Hepatocyte (in vitro differentiated cells): ENCODE data around the gene JOSD2. TPM values are rescaled to one million over a fixed set of nuclear protein-coding genes. Genes with fewer than 3 reads are reported as not detected.

Experiments
- DNase-seq: peaks from one replicate; pipeline ENCODE4 v3.0.0-alpha.2; 2016; ENCODE audit warnings: low spot score
- H2AFZ ChIP-seq: fragments of 200-600 bp; sonication (generic); 2 replicates; pipeline ENCODE4 v1.6.0; 2016; ENCODE audit warnings: antibody characterized with exemption, mild to moderate bottlenecking
- H3K27ac ChIP-seq: fragments of 200-600 bp; sonication (generic); 2 replicates; pipeline ENCODE4 v1.5.1; 2016; ENCODE audit warnings: mild to moderate bottlenecking
- H3K27me3 ChIP-seq: fragments of 200-600 bp; sonication (generic); 2 replicates; pipeline ENCODE4 v1.6.1; 2016
- H3K36me3 ChIP-seq: fragments of 200-600 bp; sonication (generic); replicated peaks from 2 replicates; pipeline ENCODE4 v1.5.1; 2016; ENCODE audit warnings: low read depth; ENCODE audit not compliant: insufficient read depth
- H3K4me1 ChIP-seq: fragments of 200-600 bp; sonication (generic); 2 replicates; pipeline ENCODE4 v1.5.1; 2016; ENCODE audit warnings: mild to moderate bottlenecking, moderate library complexity; ENCODE audit not compliant: insufficient read depth
- H3K4me2 ChIP-seq: fragments of 200-600 bp; sonication (generic); 2 replicates; pipeline ENCODE4 v1.6.0; 2016
- H3K4me3 ChIP-seq: fragments of 200-600 bp; sonication (generic); 2 replicates; pipeline ENCODE4 v1.5.1; 2016; ENCODE audit warnings: mild to moderate bottlenecking
- H3K79me2 ChIP-seq: fragments of 200-600 bp; sonication (generic); 2 replicates; pipeline ENCODE4 v1.6.0; 2017; ENCODE audit warnings: mild to moderate bottlenecking
- H3K9me2 ChIP-seq: fragments of 200-600 bp; sonication (generic); replicated peaks from 2 replicates; pipeline ENCODE4 v1.6.0; 2017; ENCODE audit warnings: mild to moderate bottlenecking; ENCODE audit not compliant: insufficient read depth
- H3K9me3 ChIP-seq: fragments of 200-600 bp; sonication (generic); 2 replicates; pipeline ENCODE4 v1.5.1; 2016; ENCODE audit warnings: low read depth, mild to moderate bottlenecking
- H4K20me1 ChIP-seq: fragments of 200-600 bp; sonication (generic); 2 replicates; pipeline ENCODE4 v1.6.0; 2016; ENCODE audit warnings: mild to moderate bottlenecking; ENCODE audit not compliant: insufficient read depth, poor library complexity, severe bottlenecking
- EZH2 ChIP-seq: fragments of 200-600 bp; sonication (generic); IDR thresholded peaks from 2 replicates; pipeline ENCODE4 v1.6.1; 2016; ENCODE audit warnings: antibody characterized with exemption, mild to moderate bottlenecking, borderline replicate concordance
- EZH2phosphoT487 ChIP-seq: fragments of 200-600 bp; sonication (generic); IDR thresholded peaks from one replicate; pipeline ENCODE4 v1.6.1; 2018; ENCODE audit warnings: antibody characterized with exemption, mild to moderate bottlenecking, low read depth, moderate library complexity; ENCODE audit not compliant: unreplicated experiment, severe bottlenecking
- WGBS: methylation state at CpG from one replicate; pipeline ENCODE4 v1.1.6; 2016; ENCODE audit warnings: low lambda C conversion rate; ENCODE audit errors: missing lambda C conversion rate; 5-methylcytosine and 5-hydroxymethylcytosine counted together
- polyA plus RNA-seq: library from polyadenylated mRNA; unstranded; fragments of >200 nt; fragmentation: Nextera tagmentation; extraction: Ambion mirVana; gene quantifications from 2 replicates; pipeline ENCODE4 v1.2.1, GENCODE V29; 2016
- total RNA-seq: library from RNA; depleted of rRNA; stranded (reverse); fragments of >200 nt; gene quantifications from 2 replicates; pipeline ENCODE4 v1.2.3, GENCODE V29; 2014
- TF ChIP-seq, protein P1 (sequence below): fragments of 200-600 bp; sonication (generic); IDR thresholded peaks from 2 replicates; pipeline ENCODE4 v1.5.1; 2016; ENCODE audit warnings: antibody characterized with exemption, mild to moderate bottlenecking; ENCODE audit not compliant: poor library complexity

JOSD2 gene, protein sequence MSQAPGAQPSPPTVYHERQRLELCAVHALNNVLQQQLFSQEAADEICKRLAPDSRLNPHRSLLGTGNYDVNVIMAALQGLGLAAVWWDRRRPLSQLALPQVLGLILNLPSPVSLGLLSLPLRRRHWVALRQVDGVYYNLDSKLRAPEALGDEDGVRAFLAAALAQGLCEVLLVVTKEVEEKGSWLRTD
- 19.0 and 28.1 TPM in 2 replicates for total RNA-seq
- polyA plus RNA-seq, result 81.8 and 82.9 TPM in 2 replicates

DNA sequence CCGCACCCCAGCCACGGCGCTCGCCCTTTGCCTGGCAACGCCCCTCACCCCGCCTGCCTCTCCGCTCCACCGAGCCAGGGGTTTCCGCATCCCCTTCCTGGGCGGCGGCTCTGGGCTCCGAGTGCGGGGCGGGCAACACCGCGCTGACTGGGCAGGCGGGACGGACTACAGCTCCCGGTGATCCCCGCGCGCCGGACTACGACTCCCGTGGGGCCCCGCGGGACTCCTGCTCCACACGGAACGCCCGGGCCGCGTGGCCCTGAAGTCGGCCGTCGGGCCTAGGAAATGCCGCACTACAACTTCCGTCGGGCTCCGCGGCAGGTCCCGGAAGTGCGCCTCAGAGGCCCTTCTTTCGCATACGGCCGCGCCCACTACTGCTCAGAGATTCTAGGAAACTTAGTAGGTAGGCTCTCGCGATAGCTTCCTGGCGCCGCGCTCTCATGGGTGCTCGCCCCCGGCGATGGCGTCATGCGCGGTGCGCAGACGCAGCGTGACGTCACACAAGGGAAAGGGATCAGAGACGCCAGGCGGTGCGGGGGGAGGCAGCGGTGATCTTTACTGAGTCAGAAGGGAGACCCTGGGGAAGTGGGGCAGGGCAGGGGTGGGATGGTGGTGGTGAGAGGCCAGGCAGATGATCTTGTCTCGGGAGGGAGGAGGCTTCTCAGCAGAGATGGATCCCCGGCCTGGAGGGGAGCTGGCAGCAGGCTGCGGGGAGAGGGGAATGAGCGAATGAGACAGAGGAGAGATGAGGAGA lies at the start of gene JOSD2:
Gene JOSD2, minus strand, starts transcription at position 123 of the 754 bp plus-strand sequence. CDS start 760 bp downstream, outside the sequence.
- Histone ChIP-seq H4K20me1 (no peaks in the 10 kb centered on the region), H3K27ac (peak within 1 kb of the TSS; percentile 76), H3K36me3 (no peaks in the 10 kb centered on the region), H2AFZ (peak within 1 kb of the TSS; percentile 47), H3K4me2 (peak within 1 kb of the TSS; percentile 84), H3K9me2 (no peaks in the 10 kb centered on the region), H3K79me2 (no peaks in the 10 kb centered on the region), H3K4me1 (peaks cover 5% of the 10 kb centered on the region), H3K27me3 (no peaks in the 10 kb centered on the region), H3K4me3 (peak within 1 kb of the TSS; percentile 17), H3K9me3 (no peaks in the 10 kb centered on the region)
- TF ChIP-seq, protein P1, sequence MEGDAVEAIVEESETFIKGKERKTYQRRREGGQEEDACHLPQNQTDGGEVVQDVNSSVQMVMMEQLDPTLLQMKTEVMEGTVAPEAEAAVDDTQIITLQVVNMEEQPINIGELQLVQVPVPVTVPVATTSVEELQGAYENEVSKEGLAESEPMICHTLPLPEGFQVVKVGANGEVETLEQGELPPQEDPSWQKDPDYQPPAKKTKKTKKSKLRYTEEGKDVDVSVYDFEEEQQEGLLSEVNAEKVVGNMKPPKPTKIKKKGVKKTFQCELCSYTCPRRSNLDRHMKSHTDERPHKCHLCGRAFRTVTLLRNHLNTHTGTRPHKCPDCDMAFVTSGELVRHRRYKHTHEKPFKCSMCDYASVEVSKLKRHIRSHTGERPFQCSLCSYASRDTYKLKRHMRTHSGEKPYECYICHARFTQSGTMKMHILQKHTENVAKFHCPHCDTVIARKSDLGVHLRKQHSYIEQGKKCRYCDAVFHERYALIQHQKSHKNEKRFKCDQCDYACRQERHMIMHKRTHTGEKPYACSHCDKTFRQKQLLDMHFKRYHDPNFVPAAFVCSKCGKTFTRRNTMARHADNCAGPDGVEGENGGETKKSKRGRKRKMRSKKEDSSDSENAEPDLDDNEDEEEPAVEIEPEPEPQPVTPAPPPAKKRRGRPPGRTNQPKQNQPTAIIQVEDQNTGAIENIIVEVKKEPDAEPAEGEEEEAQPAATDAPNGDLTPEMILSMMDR, result no peak
- TF ChIP-seq EZH2phosphoT487 (no peak), EZH2 (no peak)
- WGBS, result 1% methylated on average over 63 of the region's 69 CpGs
- peak; percentile 100 for DNase-seq

DNA sequence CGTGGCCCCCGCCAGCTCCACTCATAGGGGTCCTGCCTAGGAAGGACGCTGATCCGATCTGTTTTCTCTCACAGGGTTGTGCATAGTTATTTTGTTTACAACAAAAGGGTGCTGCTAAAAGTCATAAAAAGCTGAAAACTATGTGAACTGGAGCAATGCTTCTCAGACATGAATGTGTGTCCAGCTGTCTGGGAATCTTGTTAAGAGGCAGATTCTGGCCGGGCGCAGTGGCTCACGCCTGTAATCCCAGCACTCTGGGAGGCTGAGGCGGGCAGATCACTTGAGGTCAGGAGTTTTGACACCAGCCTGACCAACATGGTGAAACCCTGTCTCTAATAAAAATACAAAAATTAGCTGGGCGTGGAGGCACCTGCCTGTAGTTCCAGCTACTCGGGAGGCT lies 48.6 kb upstream of the JOSD2 start:
- TF ChIP-seq, protein P1, result no peak
- no peak for TF ChIP-seq EZH2phosphoT487
- TF ChIP-seq EZH2, result no peak
- Histone ChIP-seq H3K9me3 (no peaks in the 10 kb centered on the region), H3K4me2 (no peak overlapping the region), H3K79me2 (no peaks in the 10 kb centered on the region), H3K9me2 (no peaks in the 10 kb centered on the region), H2AFZ (no peak overlapping the region), H3K27ac (no peak overlapping the region), H3K27me3 (peaks cover 20% of the 10 kb centered on the region), H3K36me3 (no peaks in the 10 kb centered on the region), H3K4me3 (no peak overlapping the region), H3K4me1 (peaks cover 3% of the 10 kb centered on the region), H4K20me1 (no peaks in the 10 kb centered on the region)
- DNase-seq, result no peak
- WGBS, result 52% methylated on average over 10 of the region's 10 CpGs

- Histone ChIP-seq H2AFZ (no peak overlapping the region), H3K27ac (no peak overlapping the region), H3K36me3 (no peaks in the 10 kb centered on the region), H3K79me2 (no peaks in the 10 kb centered on the region), H3K9me3 (no peaks in the 10 kb centered on the region), H3K9me2 (no peaks in the 10 kb centered on the region), H4K20me1 (no peaks in the 10 kb centered on the region), H3K4me1 (peaks cover 3% of the 10 kb centered on the region), H3K27me3 (peaks cover 9% of the 10 kb centered on the region), H3K4me3 (no peak overlapping the region), H3K4me2 (no peak overlapping the region)
- no peak for TF ChIP-seq EZH2phosphoT487
- TF ChIP-seq, protein P1, result no peak
- no peak for TF ChIP-seq EZH2
- 93% methylated on average over 13 of the region's 13 CpGs for WGBS
- DNase-seq, result no peak
Measured at GRCh38 chr19:50558449-50558848, 47.5 kb upstream of the JOSD2 start.
